Bronchial epithelial cell (primary cell): ENCODE results near the gene RPL41. TPM values are rescaled to one million over a fixed set of nuclear protein-coding genes. Genes with fewer than 3 reads are reported as not detected.

ENCODE experiments used
- DNase-seq: peaks from one replicate; pipeline ENCODE4 v3.0.0-alpha.2; 2010; ENCODE audit warnings: low read depth
- FAIRE-seq: peaks from 2 replicates; lab custom pipeline; 2011; peaks lifted over from hg19 to GRCh38; lab: Jason Lieb, UNC
- H3K27me3 ChIP-seq: 2 replicates; pipeline ENCODE4 v1.5.1; 2011; ENCODE audit warnings: low read length; ENCODE audit not compliant: control insufficient read depth, insufficient read depth
- H3K36me3 ChIP-seq: 2 replicates; pipeline ENCODE4 v1.5.1; 2011; ENCODE audit warnings: low read length; ENCODE audit not compliant: control insufficient read depth, insufficient read depth
- H3K4me3 ChIP-seq: 2 replicates; pipeline ENCODE4 v1.5.1; 2011; ENCODE audit warnings: mild to moderate bottlenecking, low read depth, low read length, control low read depth
- total RNA-seq: library from RNA; depleted of rRNA; stranded (reverse); fragments of >200 nt; gene quantifications from 2 replicates; pipeline ENCODE4 v1.2.1, GENCODE V29; 2014
- TF ChIP-seq, protein P1 (sequence below): IDR thresholded peaks from 2 replicates; pipeline ENCODE4 v1.5.1; 2011; ENCODE audit warnings: mild to moderate bottlenecking, moderate library complexity, low read length, control low read depth, inconsistent platforms; ENCODE audit not compliant: insufficient read depth, severe bottlenecking

RPL41 gene
- total RNA-seq, 1 donor from 2014 or later: 3,411 TPM

DNA sequence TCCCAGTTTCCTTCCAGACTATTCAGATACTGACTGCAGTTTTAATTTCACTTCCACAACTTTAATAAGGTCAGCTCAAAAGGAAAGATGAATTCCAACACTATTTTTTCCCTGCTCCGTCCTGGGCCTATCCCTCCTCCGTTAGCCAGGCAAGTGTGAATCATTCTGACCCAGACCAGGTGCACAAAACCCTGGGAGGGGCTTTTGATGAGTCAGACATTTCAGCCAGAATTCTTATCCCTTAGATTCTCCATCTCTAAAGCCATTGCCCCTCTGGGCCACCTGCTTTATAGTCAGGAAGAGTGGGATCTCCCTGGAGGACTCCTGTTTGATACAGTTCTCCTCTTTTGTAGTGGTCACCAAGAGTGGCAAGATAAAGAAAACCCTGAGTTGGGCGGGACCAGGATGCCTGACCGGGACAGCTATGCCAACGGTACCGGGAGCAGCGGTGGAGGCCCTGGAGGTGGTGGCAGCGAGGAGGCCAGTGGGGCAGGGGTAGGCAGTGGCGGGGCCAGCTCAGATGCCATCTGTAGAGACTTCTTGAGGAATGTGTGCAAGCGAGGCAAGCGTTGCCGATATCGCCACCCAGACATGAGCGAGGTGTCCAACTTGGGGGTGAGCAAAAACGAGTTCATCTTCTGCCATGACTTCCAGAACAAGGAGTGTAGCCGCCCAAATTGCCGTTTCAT, 3.9 kb downstream of the RPL41 start:
- H3K27me3 ChIP-seq: no peaks in the 10 kb centered on the region
- FAIRE-seq (no peak), DNase-seq (peak; percentile 75)
- H3K4me3 ChIP-seq: no peak overlapping the region
- TF ChIP-seq, protein P1, sequence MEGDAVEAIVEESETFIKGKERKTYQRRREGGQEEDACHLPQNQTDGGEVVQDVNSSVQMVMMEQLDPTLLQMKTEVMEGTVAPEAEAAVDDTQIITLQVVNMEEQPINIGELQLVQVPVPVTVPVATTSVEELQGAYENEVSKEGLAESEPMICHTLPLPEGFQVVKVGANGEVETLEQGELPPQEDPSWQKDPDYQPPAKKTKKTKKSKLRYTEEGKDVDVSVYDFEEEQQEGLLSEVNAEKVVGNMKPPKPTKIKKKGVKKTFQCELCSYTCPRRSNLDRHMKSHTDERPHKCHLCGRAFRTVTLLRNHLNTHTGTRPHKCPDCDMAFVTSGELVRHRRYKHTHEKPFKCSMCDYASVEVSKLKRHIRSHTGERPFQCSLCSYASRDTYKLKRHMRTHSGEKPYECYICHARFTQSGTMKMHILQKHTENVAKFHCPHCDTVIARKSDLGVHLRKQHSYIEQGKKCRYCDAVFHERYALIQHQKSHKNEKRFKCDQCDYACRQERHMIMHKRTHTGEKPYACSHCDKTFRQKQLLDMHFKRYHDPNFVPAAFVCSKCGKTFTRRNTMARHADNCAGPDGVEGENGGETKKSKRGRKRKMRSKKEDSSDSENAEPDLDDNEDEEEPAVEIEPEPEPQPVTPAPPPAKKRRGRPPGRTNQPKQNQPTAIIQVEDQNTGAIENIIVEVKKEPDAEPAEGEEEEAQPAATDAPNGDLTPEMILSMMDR: no peak
- peaks cover 13% of the 10 kb centered on the region for H3K36me3 ChIP-seq

DNA sequence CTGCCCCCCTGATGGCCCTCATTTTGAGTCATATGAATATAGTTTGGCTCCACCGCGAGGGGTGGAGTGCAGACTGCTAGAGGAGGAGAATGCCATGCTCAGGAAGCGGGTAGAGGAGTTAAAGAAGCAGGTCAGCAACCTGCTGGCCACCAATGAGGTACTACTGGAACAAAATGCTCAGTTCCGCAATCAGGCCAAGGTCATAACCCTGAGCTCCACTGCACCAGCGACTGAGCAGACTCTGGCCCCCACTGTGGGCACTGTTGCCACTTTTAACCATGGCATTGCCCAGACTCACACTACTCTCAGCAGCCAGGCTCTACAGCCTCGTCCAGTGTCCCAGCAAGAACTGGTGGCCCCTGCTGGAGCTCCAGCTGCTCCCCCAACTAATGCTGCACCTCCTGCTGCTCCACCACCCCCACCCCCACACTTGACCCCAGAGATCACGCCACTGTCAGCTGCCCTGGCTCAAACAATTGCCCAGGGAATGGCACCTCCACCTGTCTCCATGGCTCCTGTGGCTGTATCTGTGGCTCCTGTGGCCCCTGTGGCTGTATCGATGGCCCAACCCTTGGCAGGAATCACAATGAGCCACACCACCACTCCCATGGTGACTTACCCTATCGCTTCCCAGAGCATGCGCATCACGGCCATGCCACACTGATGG, 4.9 kb downstream of the RPL41 start:
- no peak for FAIRE-seq

DNA sequence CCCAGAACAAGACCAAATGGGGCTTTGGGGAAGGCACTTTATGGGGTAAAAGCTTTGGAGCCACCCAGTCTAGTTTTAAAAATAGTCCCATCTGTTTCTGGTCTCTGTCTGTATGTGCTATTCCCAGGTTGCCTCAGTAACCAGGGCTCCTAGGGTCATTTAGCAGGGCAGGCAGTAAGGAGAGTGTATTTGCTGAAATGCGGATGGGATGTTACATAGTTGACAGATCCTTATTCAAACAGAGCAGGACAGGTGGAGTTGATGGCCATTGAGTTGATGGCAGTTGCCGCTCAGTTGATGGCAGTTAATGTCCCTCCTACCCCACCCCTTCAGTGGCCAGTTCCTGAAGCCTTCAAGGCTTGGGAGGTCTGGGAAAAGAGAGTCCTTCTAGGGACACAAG, 6.2 kb downstream of the RPL41 start:
- TF ChIP-seq, protein P1: no peak
- Histone ChIP-seq H3K27me3 (no peaks in the 10 kb centered on the region), H3K4me3 (no peak overlapping the region), H3K36me3 (peaks cover 12% of the 10 kb centered on the region)
- DNase-seq: no peak
- FAIRE-seq: no peak

More for the DNA sequence above, 4.9 kb downstream of the RPL41 start:
- no peak for DNase-seq
- no peaks in the 10 kb centered on the region for H3K27me3 ChIP-seq
- peaks cover 13% of the 10 kb centered on the region for H3K36me3 ChIP-seq
- TF ChIP-seq, protein P1: no peak
- H3K4me3 ChIP-seq: no peak overlapping the region

DNA sequence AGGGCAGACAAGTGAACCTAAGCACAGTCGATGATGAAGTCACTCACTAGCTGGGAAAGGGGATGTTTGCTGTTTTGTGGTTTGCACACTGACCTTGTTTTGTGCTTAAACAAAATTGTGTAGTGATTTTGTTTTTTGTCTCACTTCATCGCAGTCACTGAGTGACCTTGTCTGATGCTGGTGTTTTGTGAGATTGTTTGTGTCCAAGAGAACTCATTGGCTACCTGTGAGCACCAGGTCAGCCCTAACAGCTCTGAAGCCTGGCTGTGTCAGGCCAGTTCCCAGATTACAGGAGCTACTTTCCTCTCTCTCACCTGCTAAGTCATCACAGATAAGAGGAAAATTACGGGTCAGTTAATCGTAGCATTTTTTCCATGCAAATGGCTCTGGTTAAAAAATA, 7.7 kb downstream of the RPL41 start:
- DNase-seq: no peak
- Histone ChIP-seq H3K4me3 (no peak overlapping the region), H3K27me3 (no peaks in the 10 kb centered on the region), H3K36me3 (peaks cover 10% of the 10 kb centered on the region)
- TF ChIP-seq, protein P1: no peak
- FAIRE-seq: no peak

DNA sequence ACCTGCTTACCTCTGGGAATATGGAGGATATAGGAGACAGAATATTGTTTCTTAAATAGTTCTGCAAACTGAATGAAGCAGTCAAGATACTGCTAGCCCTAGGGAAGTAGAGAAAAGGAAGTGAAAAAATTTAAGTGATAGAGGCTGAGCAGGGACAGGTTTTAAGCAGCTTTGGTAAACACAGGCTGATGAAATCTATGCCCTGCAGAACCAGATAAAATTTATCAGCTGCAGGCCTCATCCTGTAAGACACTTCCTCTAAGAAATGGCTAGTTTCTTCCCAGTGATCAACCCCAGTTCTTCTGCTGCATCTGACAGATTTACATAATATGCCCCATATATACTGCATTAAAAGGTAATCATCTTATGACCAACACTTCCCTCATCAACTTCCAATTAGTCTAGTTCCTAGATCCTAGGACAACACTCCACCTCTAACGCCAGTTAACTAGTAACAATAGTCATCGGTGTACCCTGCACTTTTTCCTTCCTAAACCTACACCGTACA, 10.4 kb downstream of the RPL41 start:
- Histone ChIP-seq H3K27me3 (no peaks in the 10 kb centered on the region), H3K4me3 (no peak overlapping the region), H3K36me3 (peaks cover 8% of the 10 kb centered on the region)
- FAIRE-seq: no peak
- no peak for DNase-seq
- TF ChIP-seq, protein P1: no peak
